Gastrocnemius medialis (tissue), 4 donors: ENCODE measurements around the gene MYRF. TPM values are rescaled to one million over a fixed set of nuclear protein-coding genes. Genes with fewer than 3 reads are reported as not detected.

ENCODE experiments used
- ATAC-seq, 2 donors: fragments of 150-250 bp; one replicate each; pipeline ENCODE4 v1.9.1; 2016
- DNase-seq, 2 donors: peaks; one replicate each; pipeline ENCODE4 v3.0.0-alpha.2; 2019
- H3K27ac ChIP-seq, 4 donors: fragments of 200-600 bp; sonication (generic); 1 replicate in 1 of 4; 2 replicates in 3 of 4; pipeline ENCODE4 v1.5.1; 2016 to 2018; ENCODE audit warnings: mild to moderate bottlenecking in 2 of 4, moderate library complexity in 1 of 4
- H3K27me3 ChIP-seq, 3 donors: fragments of 200-600 bp; sonication (generic) in 2 of 3; 1 replicate in 1 of 3; 2 replicates in 2 of 3; pipeline versions ENCODE4 v1.5.1 to v1.6.0; 2016 to 2019; ENCODE audit warnings: mild to moderate bottlenecking in 1 of 3, moderate library complexity in 1 of 3
- H3K36me3 ChIP-seq, 2 donors: fragments of 200-600 bp; sonication (generic) in 1 of 2; one replicate each; pipeline ENCODE4 v1.5.1; 2017 to 2018
- H3K4me1 ChIP-seq, 2 donors: fragments of 200-600 bp; sonication (generic) in 1 of 2; one replicate each; pipeline ENCODE4 v1.5.1; 2016 to 2017; ENCODE audit warnings: mild to moderate bottlenecking in 2 of 2
- H3K4me3 ChIP-seq, 4 donors: fragments of 200-600 bp; sonication (generic) in 3 of 4; 1 replicate in 1 of 4; 2 replicates in 3 of 4; pipeline ENCODE4 v1.5.1; 2016 to 2019; ENCODE audit warnings: mild to moderate bottlenecking in 2 of 4
- H3K9me3 ChIP-seq, 3 donors: fragments of 200-600 bp; sonication (generic) in 2 of 3; 1 replicate in 1 of 3; 2 replicates in 2 of 3; pipeline ENCODE4 v1.5.1; 2016 to 2019
- CTCF ChIP-seq, 5 experiments: fragments of 450-650 bp in 3 of 5; fragments of 200-600 bp in 2 of 5; sonication (generic) in 2 of 5; IDR thresholded peaks in 4 of 5; conservative IDR thresholded peaks in 1 of 5; 1 replicate in 4 of 5; 2 replicates in 1 of 5; pipeline ENCODE4 v1.5.1; 2016 to 2019; ENCODE audit warnings: antibody characterized with exemption in 5 of 5, mild to moderate bottlenecking in 3 of 5, moderate library complexity in 3 of 5
- POLR2A ChIP-seq, 2 donors: fragments of 450-650 bp; IDR thresholded peaks; one replicate each; pipeline ENCODE4 v1.6.1; 2017; ENCODE audit warnings: antibody characterized with exemption in 2 of 2, mild to moderate bottlenecking in 2 of 2, moderate library complexity in 2 of 2
- in situ Hi-C, 4 donors: fragments of 200-750 bp; cut with MboI; loops; one replicate each; pipeline versions ENCODE4 v1.15.0 to v1.8.0; 2017; ENCODE audit warnings: low sequenced_read_pairs in 4 of 4
- intact Hi-C: fragments of 100-400 bp; cut with DNase I; formaldehyde crosslinking; loops from one replicate; pipeline ENCODE4 v1.15.1; 2023; ENCODE audit warnings: low total_unique reads
- total RNA-seq, 4 donors: library from RNA; depleted of rRNA; stranded (reverse); fragments of >200 nt; gene quantifications; one replicate each; pipeline versions ENCODE4 v1.1.0 to v1.2.3, GENCODE V29; 2016

The MYRF gene
- total RNA-seq, 4 donors from 2014 or later, result 0.07 TPM; not detected in 3

- Histone ChIP-seq H3K27me3 (no peaks in the 10 kb centered on the region), H3K36me3 (peaks cover 0 to 49% of the 10 kb centered on the region in 2 donors), H3K4me1 (no peaks in the 10 kb centered on the region), H3K27ac (no peak overlapping the region), H3K4me3 (no peak overlapping the region), H3K9me3 (no peaks in the 10 kb centered on the region)
- DNase-seq (no peak), ATAC-seq (no peak)
- no peak for TF ChIP-seq POLR2A (IDR thresholded peaks at IDR 0.05)
- in situ Hi-C loops, result loop anchor here in 1 of 4 donors (25.0 kb wide), 1 partner anchor 526 kb away; no protein-coding TSS in a partner anchor
- intact Hi-C loops, result no loop called here
These were observed 33.5 kb downstream of the MYRF start for GRCh38 chr11:61785837-61786402.

DNA sequence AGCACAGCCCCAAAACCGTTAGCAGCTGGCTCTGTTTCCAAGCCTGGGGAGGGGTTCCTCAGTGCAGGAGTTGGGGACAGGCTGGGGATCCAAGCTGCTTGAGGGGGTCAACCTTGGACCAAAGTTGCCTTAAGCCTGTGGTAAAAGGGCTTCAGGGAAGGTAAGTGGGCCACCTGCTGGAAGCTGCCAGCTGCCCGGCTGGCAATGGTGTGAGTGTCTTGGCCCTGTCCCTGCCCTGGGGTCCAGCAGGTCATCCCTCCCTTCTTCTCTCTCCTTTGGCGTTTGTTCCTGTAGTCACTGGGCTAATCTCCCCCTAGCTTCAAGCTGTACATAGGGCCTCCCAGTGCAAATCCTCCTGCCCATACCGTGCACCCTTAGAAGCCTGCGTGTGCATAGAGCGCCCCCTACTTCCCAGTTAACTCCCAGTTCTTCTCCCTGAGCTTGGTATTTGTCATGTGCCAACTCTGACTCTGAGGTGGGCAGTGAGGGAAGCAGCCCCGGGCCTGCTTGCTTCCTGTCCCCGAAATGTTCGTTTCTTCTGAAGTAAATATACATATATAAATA, 35.6 kb downstream of the MYRF start:
- ATAC-seq (no peak), DNase-seq (no peak)
- no peak overlapping the region for H3K27ac ChIP-seq
- in situ Hi-C loops (loop anchor here in 1 of 4 donors (25.0 kb wide), 1 partner anchor 524 kb away; no protein-coding TSS in a partner anchor), intact Hi-C loops (no loop called here)
- TF ChIP-seq POLR2A (IDR thresholded peaks at IDR 0.05) (no peak), CTCF (IDR thresholded peaks at IDR 0.05 in 4 of 5, conservative IDR thresholded peaks at IDR 0.05 in 1 of 5) (no peak)
- H3K36me3 ChIP-seq, result peaks cover 0 to 49% of the 10 kb centered on the region in 2 donors
- H3K4me1 ChIP-seq, result peaks cover 8 to 11% of the 10 kb centered on the region in 2 donors
- no peaks in the 10 kb centered on the region for H3K9me3 ChIP-seq
- no peaks in the 10 kb centered on the region for H3K27me3 ChIP-seq
- H3K4me3 ChIP-seq, result no peak overlapping the region

- no peak for TF ChIP-seq POLR2A (IDR thresholded peaks at IDR 0.05)
- TF ChIP-seq CTCF (IDR thresholded peaks at IDR 0.05 in 4 of 5, conservative IDR thresholded peaks at IDR 0.05 in 1 of 5), result no peak
- Histone ChIP-seq H3K9me3 (no peaks in the 10 kb centered on the region), H3K4me3 (peak overlapping the region; percentile 73 to 97 (median 88)), H3K4me1 (peaks cover 15 to 20% of the 10 kb centered on the region in 2 donors), H3K27me3 (no peaks in the 10 kb centered on the region), H3K27ac (peak overlapping the region; percentile 90 to 98 (median 96)), H3K36me3 (peaks cover 0 to 44% of the 10 kb centered on the region in 2 donors)
- DNase-seq (peak in 1 of 2 donors; percentile 39), ATAC-seq (peak; percentile 48 to 52)
- intact Hi-C loops (loop anchor here (1.0 to 5.0 kb wide), 3 partner anchors 24 to 331 kb away; partner anchors contain the start of gene FTH1), in situ Hi-C loops (loop anchor here in 3 of 4 donors (10.0 to 25.0 kb wide), 4 partner anchors 103 to 520 kb away; partner anchors contain the start of gene FADS3 (in 1 of the 3))
These were observed 39.4 kb downstream of the MYRF start for GRCh38 chr11:61791737-61792309.

- Histone ChIP-seq H3K4me1 (peaks cover 20 to 22% of the 10 kb centered on the region in 2 donors), H3K27ac (peak within 1 kb of the TSS; percentile 90 to 98 (median 96)), H3K4me3 (peak within 1 kb of the TSS; percentile 73 to 97 (median 88)), H3K27me3 (no peaks in the 10 kb centered on the region), H3K9me3 (no peaks in the 10 kb centered on the region), H3K36me3 (peaks cover 0 to 38% of the 10 kb centered on the region in 2 donors)
- peak; percentile 95 to 98 for ATAC-seq
- in situ Hi-C loops (loop anchor here in 3 of 4 donors (10.0 to 25.0 kb wide), 4 partner anchors 102 to 520 kb away; partner anchors contain the start of gene FADS3 (in 1 of the 3)), intact Hi-C loops (loop anchor here (1.0 to 5.0 kb wide), 3 partner anchors 24 to 330 kb away; partner anchors contain the start of gene FTH1)
- DNase-seq, result peak; percentile 81 to 83
- TF ChIP-seq POLR2A (IDR thresholded peaks at IDR 0.05) (peak; percentile 58), CTCF (IDR thresholded peaks at IDR 0.05 in 4 of 5, conservative IDR thresholded peaks at IDR 0.05 in 1 of 5) (peak in 3 of 5 experiments; percentile 35 to 39 (median 37))
These were observed 40.1 kb downstream of the MYRF start, which contains the start of the genes FEN1 and TMEM258 for GRCh38 chr11:61792310-61793082. TSS of gene FEN1 (plus strand) at chr11:61792911. CDS start at chr11:61795362, 2,451 bp downstream. TSS of gene TMEM258 (minus strand) at chr11:61792599. CDS start at chr11:61792558, 41 bp downstream.
